HEK293 (cell line): ENCODE measurements around the gene MX1.

Experiments used
- CTCF ChIA-PET: fragments of 350-600 bp; formaldehyde crosslinking; extraction: SDS; loops from one replicate; lab custom pipeline; 2021; ENCODE audit warnings: antibody characterized with exemption; lab: Yijun Ruan, JAX
- POLR2A ChIA-PET: fragments of 300-600 bp; formaldehyde crosslinking; extraction: SDS; loops from one replicate; lab custom pipeline; 2020; ENCODE audit warnings: antibody characterized with exemption, inconsistent platforms; lab: Yijun Ruan, JAX
- H3K27ac ChIP-seq: fragments of 200-500 bp; sonication (Bioruptor generic); 2 replicates; pipeline ENCODE4 v1.5.1; 2014; ENCODE audit warnings: low read depth, low read length, control low read depth, inconsistent platforms; ENCODE audit errors: extremely low read depth
- H3K36me3 ChIP-seq, 2 experiments: fragments of 200-500 bp in 1 of 2; sonication (Bioruptor generic) in 1 of 2; 1 replicate in 1 of 2; 2 replicates in 1 of 2; pipeline ENCODE4 v1.5.1; 2014 to 2017; ENCODE audit warnings: inconsistent platforms in 2 of 2, low read length in 2 of 2; ENCODE audit not compliant: control insufficient read depth in 2 of 2, insufficient read depth in 1 of 2
- H3K4me1 ChIP-seq: fragments of 200-500 bp; sonication (Bioruptor generic); 2 replicates; pipeline ENCODE4 v1.5.1; 2014; ENCODE audit warnings: mild to moderate bottlenecking, low read length, inconsistent platforms; ENCODE audit not compliant: control insufficient read depth, insufficient read depth
- H3K4me3 ChIP-seq: 2 replicates; pipeline ENCODE4 v1.5.1; 2011; ENCODE audit warnings: low read depth, mild to moderate bottlenecking, control low read depth, low read length, moderate library complexity
- H3K9me3 ChIP-seq: fragments of 200-500 bp; sonication (Bioruptor generic); 2 replicates; pipeline ENCODE4 v1.5.1; 2014; ENCODE audit warnings: low read depth, low read length, inconsistent platforms; ENCODE audit not compliant: control insufficient read depth, insufficient read depth
- GFI1B ChIP-seq: fragments of 450-650 bp; formaldehyde crosslinking; IDR thresholded peaks from 2 replicates; pipeline ENCODE4 v1.5.1; 2016; ENCODE audit warnings: missing biosample characterization, missing genetic modification characterization
- WT1 ChIP-seq: fragments of 450-650 bp; formaldehyde crosslinking; IDR thresholded peaks from 2 replicates; pipeline ENCODE4 v1.5.1; 2016; ENCODE audit warnings: missing biosample characterization, missing genetic modification characterization
- ZBTB20 ChIP-seq: fragments of 450-650 bp; formaldehyde crosslinking; IDR thresholded peaks from 2 replicates; pipeline ENCODE4 v1.5.1; 2016; ENCODE audit warnings: missing biosample characterization, missing genetic modification characterization
- ZBTB26 ChIP-seq: fragments of 450-650 bp; formaldehyde crosslinking; optimal IDR thresholded peaks from 2 replicates; pipeline ENCODE3; 2016; ENCODE audit warnings: missing biosample characterization, mild to moderate bottlenecking, missing genetic modification characterization
- ZNF140 ChIP-seq: fragments of 450-650 bp; formaldehyde crosslinking; IDR thresholded peaks from 2 replicates; pipeline ENCODE4 v1.5.1; 2016; ENCODE audit warnings: missing biosample characterization, missing genetic modification characterization
- ZNF175 ChIP-seq: fragments of 450-650 bp; formaldehyde crosslinking; IDR thresholded peaks from 2 replicates; pipeline ENCODE4 v1.5.1; 2016; ENCODE audit warnings: missing biosample characterization, missing genetic modification characterization
- ZNF223 ChIP-seq: fragments of 450-650 bp; formaldehyde crosslinking; IDR thresholded peaks from 2 replicates; pipeline ENCODE4 v1.5.1; 2016; ENCODE audit warnings: missing biosample characterization, missing genetic modification characterization
- ZNF23 ChIP-seq: fragments of 450-650 bp; formaldehyde crosslinking; IDR thresholded peaks from 2 replicates; pipeline ENCODE4 v1.5.1; 2016; ENCODE audit warnings: missing biosample characterization, missing genetic modification characterization, borderline replicate concordance
- ZNF274 ChIP-seq, 2 experiments: fragments of 200-500 bp in 1 of 2; fragments of 450-650 bp in 1 of 2; sonication (Bioruptor generic) in 1 of 2; formaldehyde crosslinking in 1 of 2; IDR thresholded peaks; 2 replicates each; pipeline versions ENCODE4 v1.5.1 to v1.6.1; 2014 to 2016; ENCODE audit warnings: borderline replicate concordance in 1 of 2, inconsistent platforms in 1 of 2, low read length in 1 of 2, missing biosample characterization in 1 of 2, missing genetic modification characterization in 1 of 2
- ZNF394 ChIP-seq: fragments of 450-650 bp; formaldehyde crosslinking; IDR thresholded peaks from 2 replicates; pipeline ENCODE4 v1.5.1; 2016; ENCODE audit warnings: missing biosample characterization, missing genetic modification characterization, mild to moderate bottlenecking, moderate library complexity, borderline replicate concordance
- ZNF426 ChIP-seq: fragments of 450-650 bp; formaldehyde crosslinking; IDR thresholded peaks from 2 replicates; pipeline ENCODE4 v1.5.1; 2017; ENCODE audit warnings: missing biosample characterization, missing genetic modification characterization, mild to moderate bottlenecking, inconsistent platforms, moderate library complexity
- ZNF514 ChIP-seq: fragments of 450-650 bp; formaldehyde crosslinking; IDR thresholded peaks from 2 replicates; pipeline ENCODE4 v1.5.1; 2016; ENCODE audit warnings: missing biosample characterization, missing genetic modification characterization
- ZNF529 ChIP-seq: fragments of 450-650 bp; formaldehyde crosslinking; IDR thresholded peaks from 2 replicates; pipeline ENCODE4 v1.5.1; 2017; ENCODE audit warnings: missing genetic modification characterization, missing biosample characterization; ENCODE audit not compliant: insufficient replicate concordance
- ZNF560 ChIP-seq: fragments of 450-650 bp; formaldehyde crosslinking; IDR thresholded peaks from 2 replicates; pipeline ENCODE4 v1.5.1; 2017; ENCODE audit warnings: missing biosample characterization, missing genetic modification characterization, borderline replicate concordance
- ZNF792 ChIP-seq: fragments of 450-650 bp; formaldehyde crosslinking; IDR thresholded peaks from 2 replicates; pipeline ENCODE4 v1.5.1; 2016; ENCODE audit warnings: missing biosample characterization, missing genetic modification characterization
- TF ChIP-seq, protein P1 (sequence below): fragments of 450-650 bp; formaldehyde crosslinking; IDR thresholded peaks from 2 replicates; pipeline ENCODE4 v1.5.1; 2016; ENCODE audit warnings: missing biosample characterization, missing genetic modification characterization
- TF ChIP-seq, protein P2 (sequence below): fragments of 450-650 bp; formaldehyde crosslinking; IDR thresholded peaks from 2 replicates; pipeline ENCODE4 v1.5.1; 2017; ENCODE audit warnings: missing biosample characterization, missing genetic modification characterization
- TF ChIP-seq, protein P3 (sequence below): fragments of 450-650 bp; formaldehyde crosslinking; IDR thresholded peaks from 2 replicates; pipeline ENCODE4 v1.5.1; 2016; ENCODE audit warnings: missing biosample characterization, missing genetic modification characterization
- TF ChIP-seq, protein P4 (sequence below): fragments of 450-650 bp; formaldehyde crosslinking; IDR thresholded peaks from 2 replicates; pipeline ENCODE4 v1.5.1; 2016; ENCODE audit warnings: missing biosample characterization, missing genetic modification characterization

MX1 gene

GRCh38 chr21:41435706-41436105, 9.7 kb downstream of the MX1 start:
- H3K4me3 ChIP-seq, result no peak overlapping the region
- H3K27ac ChIP-seq, result no peak overlapping the region
- ChIA-PET CTCF (no interaction called here), POLR2A (no interaction called here)
- peaks cover 0 to 6% of the 10 kb centered on the region in 2 experiments; a peak in 1 of 3 replicates for H3K36me3 ChIP-seq
- TF ChIP-seq ZNF274 (IDR thresholded peaks at IDR 0.05; ENCODE audit: low read length), result no peak
- TF ChIP-seq ZNF274 (tag by site-specific recombination; IDR thresholded peaks at IDR 0.05; ENCODE audit: borderline replicate concordance), result no peak
- no peak for TF ChIP-seq ZNF792 (tag by site-specific recombination)
- no peak for TF ChIP-seq ZNF426 (tag by site-specific recombination)
- no peak for TF ChIP-seq ZBTB26 (tag by site-specific recombination)
- no peak for TF ChIP-seq GFI1B (tag by site-specific recombination)
- TF ChIP-seq ZNF394, result no peak
- TF ChIP-seq ZNF223 (tag by site-specific recombination), result no peak
- TF ChIP-seq ZNF23 (tag by site-specific recombination), result no peak
- TF ChIP-seq, protein P1, sequence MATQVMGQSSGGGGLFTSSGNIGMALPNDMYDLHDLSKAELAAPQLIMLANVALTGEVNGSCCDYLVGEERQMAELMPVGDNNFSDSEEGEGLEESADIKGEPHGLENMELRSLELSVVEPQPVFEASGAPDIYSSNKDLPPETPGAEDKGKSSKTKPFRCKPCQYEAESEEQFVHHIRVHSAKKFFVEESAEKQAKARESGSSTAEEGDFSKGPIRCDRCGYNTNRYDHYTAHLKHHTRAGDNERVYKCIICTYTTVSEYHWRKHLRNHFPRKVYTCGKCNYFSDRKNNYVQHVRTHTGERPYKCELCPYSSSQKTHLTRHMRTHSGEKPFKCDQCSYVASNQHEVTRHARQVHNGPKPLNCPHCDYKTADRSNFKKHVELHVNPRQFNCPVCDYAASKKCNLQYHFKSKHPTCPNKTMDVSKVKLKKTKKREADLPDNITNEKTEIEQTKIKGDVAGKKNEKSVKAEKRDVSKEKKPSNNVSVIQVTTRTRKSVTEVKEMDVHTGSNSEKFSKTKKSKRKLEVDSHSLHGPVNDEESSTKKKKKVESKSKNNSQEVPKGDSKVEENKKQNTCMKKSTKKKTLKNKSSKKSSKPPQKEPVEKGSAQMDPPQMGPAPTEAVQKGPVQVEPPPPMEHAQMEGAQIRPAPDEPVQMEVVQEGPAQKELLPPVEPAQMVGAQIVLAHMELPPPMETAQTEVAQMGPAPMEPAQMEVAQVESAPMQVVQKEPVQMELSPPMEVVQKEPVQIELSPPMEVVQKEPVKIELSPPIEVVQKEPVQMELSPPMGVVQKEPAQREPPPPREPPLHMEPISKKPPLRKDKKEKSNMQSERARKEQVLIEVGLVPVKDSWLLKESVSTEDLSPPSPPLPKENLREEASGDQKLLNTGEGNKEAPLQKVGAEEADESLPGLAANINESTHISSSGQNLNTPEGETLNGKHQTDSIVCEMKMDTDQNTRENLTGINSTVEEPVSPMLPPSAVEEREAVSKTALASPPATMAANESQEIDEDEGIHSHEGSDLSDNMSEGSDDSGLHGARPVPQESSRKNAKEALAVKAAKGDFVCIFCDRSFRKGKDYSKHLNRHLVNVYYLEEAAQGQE (tag by site-specific recombination), result no peak
- TF ChIP-seq ZBTB20 (tag by site-specific recombination), result no peak
- no peak for TF ChIP-seq ZNF514 (tag by site-specific recombination)
- TF ChIP-seq, protein P2, sequence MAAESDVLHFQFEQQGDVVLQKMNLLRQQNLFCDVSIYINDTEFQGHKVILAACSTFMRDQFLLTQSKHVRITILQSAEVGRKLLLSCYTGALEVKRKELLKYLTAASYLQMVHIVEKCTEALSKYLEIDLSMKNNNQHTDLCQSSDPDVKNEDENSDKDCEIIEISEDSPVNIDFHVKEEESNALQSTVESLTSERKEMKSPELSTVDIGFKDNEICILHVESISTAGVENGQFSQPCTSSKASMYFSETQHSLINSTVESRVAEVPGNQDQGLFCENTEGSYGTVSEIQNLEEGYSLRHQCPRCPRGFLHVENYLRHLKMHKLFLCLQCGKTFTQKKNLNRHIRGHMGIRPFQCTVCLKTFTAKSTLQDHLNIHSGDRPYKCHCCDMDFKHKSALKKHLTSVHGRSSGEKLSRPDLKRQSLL (tag by site-specific recombination), result no peak
- TF ChIP-seq ZNF175 (tag by site-specific recombination), result no peak
- no peak for TF ChIP-seq WT1 (tag by site-specific recombination)
- TF ChIP-seq ZNF140 (tag by site-specific recombination), result no peak
- no peaks in the 10 kb centered on the region for H3K9me3 ChIP-seq
- H3K4me1 ChIP-seq, result no peaks in the 10 kb centered on the region

DNA sequence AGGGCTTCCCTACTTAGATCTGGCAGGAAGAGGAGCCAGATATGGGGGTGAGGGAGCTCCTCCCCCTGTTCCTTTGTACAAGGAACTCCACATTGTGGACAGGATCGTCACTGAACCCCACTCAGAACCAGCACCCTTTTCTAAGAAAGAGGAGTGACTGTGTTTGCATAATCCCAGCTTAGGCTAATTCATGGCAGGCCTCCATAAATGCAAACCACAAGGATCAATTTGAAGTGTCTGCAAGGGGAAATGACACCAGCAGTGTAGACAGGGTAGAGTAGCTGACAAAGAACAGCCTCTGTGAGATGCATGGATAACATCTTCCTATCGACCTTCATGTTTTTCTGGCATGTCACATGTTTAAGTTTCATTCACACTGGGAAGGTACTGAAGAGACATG, 11.7 kb downstream of the MX1 start:
- Histone ChIP-seq H3K9me3 (no peaks in the 10 kb centered on the region), H3K27ac (no peak overlapping the region), H3K4me3 (no peak overlapping the region), H3K4me1 (no peaks in the 10 kb centered on the region), H3K36me3 (peaks cover 0 to 6% of the 10 kb centered on the region in 2 experiments; a peak in 1 of 3 replicates)
- CTCF ChIA-PET, result no interaction called here
- POLR2A ChIA-PET, result no interaction called here
- TF ChIP-seq ZNF560 (tag by site-specific recombination) (no peak), ZNF529 (tag by site-specific recombination) (no peak)
- TF ChIP-seq, protein P3, sequence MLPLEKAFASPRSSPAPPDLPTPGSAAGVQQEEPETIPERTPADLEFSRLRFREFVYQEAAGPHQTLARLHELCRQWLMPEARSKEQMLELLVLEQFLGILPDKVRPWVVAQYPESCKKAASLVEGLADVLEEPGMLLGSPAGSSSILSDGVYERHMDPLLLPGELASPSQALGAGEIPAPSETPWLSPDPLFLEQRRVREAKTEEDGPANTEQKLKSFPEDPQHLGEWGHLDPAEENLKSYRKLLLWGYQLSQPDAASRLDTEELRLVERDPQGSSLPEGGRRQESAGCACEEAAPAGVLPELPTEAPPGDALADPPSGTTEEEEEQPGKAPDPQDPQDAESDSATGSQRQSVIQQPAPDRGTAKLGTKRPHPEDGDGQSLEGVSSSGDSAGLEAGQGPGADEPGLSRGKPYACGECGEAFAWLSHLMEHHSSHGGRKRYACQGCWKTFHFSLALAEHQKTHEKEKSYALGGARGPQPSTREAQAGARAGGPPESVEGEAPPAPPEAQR (tag by site-specific recombination), result no peak
- TF ChIP-seq, protein P4, sequence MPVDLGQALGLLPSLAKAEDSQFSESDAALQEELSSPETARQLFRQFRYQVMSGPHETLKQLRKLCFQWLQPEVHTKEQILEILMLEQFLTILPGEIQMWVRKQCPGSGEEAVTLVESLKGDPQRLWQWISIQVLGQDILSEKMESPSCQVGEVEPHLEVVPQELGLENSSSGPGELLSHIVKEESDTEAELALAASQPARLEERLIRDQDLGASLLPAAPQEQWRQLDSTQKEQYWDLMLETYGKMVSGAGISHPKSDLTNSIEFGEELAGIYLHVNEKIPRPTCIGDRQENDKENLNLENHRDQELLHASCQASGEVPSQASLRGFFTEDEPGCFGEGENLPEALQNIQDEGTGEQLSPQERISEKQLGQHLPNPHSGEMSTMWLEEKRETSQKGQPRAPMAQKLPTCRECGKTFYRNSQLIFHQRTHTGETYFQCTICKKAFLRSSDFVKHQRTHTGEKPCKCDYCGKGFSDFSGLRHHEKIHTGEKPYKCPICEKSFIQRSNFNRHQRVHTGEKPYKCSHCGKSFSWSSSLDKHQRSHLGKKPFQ (tag by site-specific recombination), result no peak
